DOHH2 (cell line): Measurements from ENCODE around the gene TJP2.

ENCODE experiments used
- CTCF ChIP-seq: fragments of 200-600 bp; sonication (generic); IDR thresholded peaks from one replicate; pipeline ENCODE4 v1.5.1; 2014; ENCODE audit warnings: antibody characterized with exemption, mild to moderate bottlenecking, low read depth, low read length; ENCODE audit not compliant: poor library complexity, severe bottlenecking
- EZH2phosphoT487 ChIP-seq: fragments of 200-600 bp; sonication (generic); IDR thresholded peaks from 2 replicates; pipeline ENCODE4 v1.6.1; 2017; ENCODE audit warnings: borderline replicate concordance, mild to moderate bottlenecking, antibody characterized with exemption, low read length, moderate library complexity, mixed read lengths

- TF ChIP-seq CTCF (no peak), EZH2phosphoT487 (no peak)
These were observed 12.9 kb downstream of the TJP2 start for GRCh38 chr9:69186841-69187611.
